ENCODE measurements around the gene PARVA. TPM values are rescaled to one million over a fixed set of nuclear protein-coding genes. Genes with fewer than 3 reads are reported as not detected.

The PARVA gene
- total and polyA plus RNA-seq, 2 of the 4 experiments (the other 2 are of a cell fraction): 65.2 to 80.2 TPM

DNA sequence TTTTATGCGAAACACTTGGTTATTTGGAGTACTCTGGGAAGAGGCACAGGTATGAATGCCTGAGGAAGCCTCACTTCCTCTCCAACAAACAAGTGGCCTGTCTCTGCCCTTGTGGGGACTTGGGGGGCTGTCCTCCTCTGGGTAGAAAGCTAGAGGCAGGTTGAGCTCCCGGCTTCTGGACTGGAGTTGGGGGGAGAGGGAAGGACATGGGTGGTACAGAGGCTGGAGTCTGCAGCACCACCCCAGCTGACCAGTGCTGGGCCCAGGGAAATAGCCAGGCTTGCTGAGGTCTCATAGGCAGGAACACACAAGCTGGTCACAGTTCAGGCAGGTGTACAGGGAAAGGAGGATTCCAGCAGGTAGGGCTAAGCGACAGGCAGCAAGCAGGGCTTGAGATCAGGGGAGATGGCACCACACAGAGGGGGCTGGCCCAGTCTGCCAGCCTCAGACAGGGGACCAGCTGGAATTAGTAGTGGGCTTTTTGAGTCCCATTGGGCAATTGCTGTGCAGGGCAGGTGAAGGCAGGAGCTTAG is 161.6 kb downstream of the PARVA start:
- ChIA-PET POLR2A (ENCODE audit: unreplicated experiment) (interaction anchor here (2.4 kb wide), 1 partner anchor 134 kb away, joined by 5 read pairs; no protein-coding TSS in a partner anchor), CTCF (interaction anchor here (1.8 kb wide), 1 partner anchor 14 kb away, joined by 5 read pairs; no protein-coding TSS in a partner anchor)
- intact Hi-C loops (cut with micrococcal nuclease): loop anchor here (1.0 to 5.0 kb wide), 3 partner anchors 127 to 353 kb away; no protein-coding TSS in a partner anchor
- Histone ChIP-seq H3K14ac (replicated peaks; ENCODE audit: low read depth, low read length) (peak overlapping the region; percentile 96), H3K9me3 (ENCODE audit: control insufficient read depth, insufficient read depth, low read length) (no peaks in the 10 kb centered on the region), H3K9ac (ENCODE audit: low read depth, low read length) (peak overlapping the region; percentile 58), H2BK5ac (ENCODE audit: low read depth, low read length, poor library complexity, severe bottlenecking) (peak overlapping the region; percentile 95), H2AFZ (replicated peaks; ENCODE audit: low read length, poor library complexity) (peak overlapping the region; percentile 84), H3K27me3 (ENCODE audit: control insufficient read depth, insufficient read depth, low read length) (no peaks in the 10 kb centered on the region), H2BK120ac (ENCODE audit: low read depth, low read length) (peak overlapping the region; percentile 98), H3K4me1 (ENCODE audit: control insufficient read depth, insufficient read depth, low read length) (peaks cover 40% of the 10 kb centered on the region), H3K4me3 (ENCODE audit: insufficient read depth, low read depth, low read length) (no peak overlapping the region), H3K23ac (ENCODE audit: low read depth, low read length) (peak overlapping the region; percentile 95), H3K4ac (ENCODE audit: low read depth, low read length) (peak overlapping the region; percentile 99), H3K27ac (ENCODE audit: insufficient read depth, low read length) (peak overlapping the region; percentile 92), H3K4me2 (ENCODE audit: low read depth, low read length) (no peak overlapping the region), H3K9me1 (ENCODE audit: insufficient read depth, low read length) (peaks cover 58% of the 10 kb centered on the region), H2AK5ac (ENCODE audit: low read depth, low read length) (peak overlapping the region; percentile 99), H2BK20ac (ENCODE audit: low read depth, low read length) (peak overlapping the region; percentile 98), H4K20me1 (ENCODE audit: insufficient read depth, low read length) (no peaks in the 10 kb centered on the region), H4K5ac (ENCODE audit: low read depth, low read length) (peak overlapping the region; percentile 78), H2AK9ac (replicated peaks; ENCODE audit: low read depth, low read length, poor library complexity) (peak overlapping the region; percentile 88), H3K36me3 (ENCODE audit: control insufficient read depth, insufficient read depth, low read length) (no peaks in the 10 kb centered on the region), H3K79me1 (ENCODE audit: low read depth in 1 of 2, low read length in 2 of 2) (peaks cover 0 to 29% of the 10 kb centered on the region in 2 experiments; a peak in 2 of 4 replicates), H3K18ac (ENCODE audit: low read depth, low read length) (peak overlapping the region; percentile 92), H3K56ac (ENCODE audit: extremely low read depth, insufficient read depth, low read length) (peak overlapping the region; percentile 98), H4K91ac (ENCODE audit: insufficient read depth, low read depth, low read length) (peak overlapping the region; percentile 99), H2BK15ac (ENCODE audit: low read depth, low read length) (peak overlapping the region; percentile 100; the same call in 2 of the 3 replicates), H4K8ac (ENCODE audit: low read depth in 2 of 2, low read length in 2 of 2) (peak overlapping the region; percentile 95 to 98)
- DNase-seq: no peak
- no TSS peak for BruUV-seq (replicated peaks)
- in situ Hi-C loops (cut with MboI; ENCODE audit: low sequenced_read_pairs): loop anchor here (10.0 kb wide), 1 partner anchor 366 kb away; no protein-coding TSS in a partner anchor
- dilution Hi-C loops (cut with HindIII; ENCODE audit: low sequenced_read_pairs, unreplicated experiment): no loop called here
- WGBS, 2 experiments (ENCODE audit: extremely low coverage in 2 of 2, insufficient read length in 1 of 2): 86% methylated on average over 1 of the region's 3 CpGs; no CpG with 5 or more reads in 1 of the 2 experiments
- no peak for ATAC-seq (ENCODE audit: low read depth)
- TF ChIP-seq RAD21 (IDR thresholded peaks at IDR 0.05; ENCODE audit: low read length): no peak
- no peak for TF ChIP-seq BHLHE40 (IDR thresholded peaks at IDR 0.05; ENCODE audit: low read depth, low read length)
- no peak for TF ChIP-seq NFE2L2 (IDR thresholded peaks at IDR 0.05; ENCODE audit: low read depth, low read length)
- no peak for TF ChIP-seq CEBPB (IDR thresholded peaks at IDR 0.05; ENCODE audit: low read depth, low read length)
- no peak for TF ChIP-seq MXI1 (IDR thresholded peaks at IDR 0.05; ENCODE audit: borderline replicate concordance, low read depth, low read length)
- TF ChIP-seq RCOR1 (IDR thresholded peaks at IDR 0.05; ENCODE audit: insufficient replicate concordance, low read length): no peak
- TF ChIP-seq, protein P1, sequence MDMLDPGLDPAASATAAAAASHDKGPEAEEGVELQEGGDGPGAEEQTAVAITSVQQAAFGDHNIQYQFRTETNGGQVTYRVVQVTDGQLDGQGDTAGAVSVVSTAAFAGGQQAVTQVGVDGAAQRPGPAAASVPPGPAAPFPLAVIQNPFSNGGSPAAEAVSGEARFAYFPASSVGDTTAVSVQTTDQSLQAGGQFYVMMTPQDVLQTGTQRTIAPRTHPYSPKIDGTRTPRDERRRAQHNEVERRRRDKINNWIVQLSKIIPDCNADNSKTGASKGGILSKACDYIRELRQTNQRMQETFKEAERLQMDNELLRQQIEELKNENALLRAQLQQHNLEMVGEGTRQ (IDR thresholded peaks at IDR 0.05; ENCODE audit: low read depth, low read length): no peak
- TF ChIP-seq RFX5 (IDR thresholded peaks at IDR 0.05; ENCODE audit: low read depth, low read length): no peak
- no peak for TF ChIP-seq FOS (IDR thresholded peaks at IDR 0.05; ENCODE audit: low read depth, low read length)
- TF ChIP-seq, protein P2, sequence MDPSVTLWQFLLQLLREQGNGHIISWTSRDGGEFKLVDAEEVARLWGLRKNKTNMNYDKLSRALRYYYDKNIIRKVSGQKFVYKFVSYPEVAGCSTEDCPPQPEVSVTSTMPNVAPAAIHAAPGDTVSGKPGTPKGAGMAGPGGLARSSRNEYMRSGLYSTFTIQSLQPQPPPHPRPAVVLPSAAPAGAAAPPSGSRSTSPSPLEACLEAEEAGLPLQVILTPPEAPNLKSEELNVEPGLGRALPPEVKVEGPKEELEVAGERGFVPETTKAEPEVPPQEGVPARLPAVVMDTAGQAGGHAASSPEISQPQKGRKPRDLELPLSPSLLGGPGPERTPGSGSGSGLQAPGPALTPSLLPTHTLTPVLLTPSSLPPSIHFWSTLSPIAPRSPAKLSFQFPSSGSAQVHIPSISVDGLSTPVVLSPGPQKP (IDR thresholded peaks at IDR 0.05; ENCODE audit: borderline replicate concordance, low read depth, low read length): no peak
- no peak for TF ChIP-seq MAZ (IDR thresholded peaks at IDR 0.05; ENCODE audit: borderline replicate concordance, low read depth, low read length)
- TF ChIP-seq CHD1 (IDR thresholded peaks at IDR 0.05; ENCODE audit: low read depth, low read length): no peak
- TF ChIP-seq, protein P3, sequence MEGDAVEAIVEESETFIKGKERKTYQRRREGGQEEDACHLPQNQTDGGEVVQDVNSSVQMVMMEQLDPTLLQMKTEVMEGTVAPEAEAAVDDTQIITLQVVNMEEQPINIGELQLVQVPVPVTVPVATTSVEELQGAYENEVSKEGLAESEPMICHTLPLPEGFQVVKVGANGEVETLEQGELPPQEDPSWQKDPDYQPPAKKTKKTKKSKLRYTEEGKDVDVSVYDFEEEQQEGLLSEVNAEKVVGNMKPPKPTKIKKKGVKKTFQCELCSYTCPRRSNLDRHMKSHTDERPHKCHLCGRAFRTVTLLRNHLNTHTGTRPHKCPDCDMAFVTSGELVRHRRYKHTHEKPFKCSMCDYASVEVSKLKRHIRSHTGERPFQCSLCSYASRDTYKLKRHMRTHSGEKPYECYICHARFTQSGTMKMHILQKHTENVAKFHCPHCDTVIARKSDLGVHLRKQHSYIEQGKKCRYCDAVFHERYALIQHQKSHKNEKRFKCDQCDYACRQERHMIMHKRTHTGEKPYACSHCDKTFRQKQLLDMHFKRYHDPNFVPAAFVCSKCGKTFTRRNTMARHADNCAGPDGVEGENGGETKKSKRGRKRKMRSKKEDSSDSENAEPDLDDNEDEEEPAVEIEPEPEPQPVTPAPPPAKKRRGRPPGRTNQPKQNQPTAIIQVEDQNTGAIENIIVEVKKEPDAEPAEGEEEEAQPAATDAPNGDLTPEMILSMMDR (conservative IDR thresholded peaks at IDR 0.05; ENCODE audit: low read depth, low read length): no peak
